Naive B cell (primary cell): ENCODE results near the gene HIBADH. TPM values are rescaled to one million over a fixed set of nuclear protein-coding genes. Genes with fewer than 3 reads are reported as not detected.
"Not testable (repeated sequence)": the region's sequence is repeated elsewhere in the genome, so short reads cannot be mapped to it uniquely, and the experiment has no call there.

Experiments used
- ATAC-seq, 2 donors: fragments of 150-1000 bp; cut with Tn5 transposase; 2 replicates each; pipeline ENCODE4 v1.10.0; 2021; ENCODE audit warnings: low read depth in 2 of 2, mild to moderate bottlenecking in 2 of 2, moderate library complexity in 2 of 2
- DNase-seq: peaks from one replicate; pipeline ENCODE4 v3.0.0; 2022
- H3K27ac Mint-ChIP-seq, 6 donors: one replicate each; pipeline ENCODE4 v1.8.0; 2020 to 2022; ENCODE audit warnings: mild to moderate bottlenecking in 6 of 6, mixed read lengths in 6 of 6, moderate library complexity in 5 of 6, inconsistent platforms in 2 of 6
- H3K27me3 Mint-ChIP-seq, 3 donors: one replicate each; pipeline ENCODE4 v1.8.0; 2021 to 2022; ENCODE audit warnings: mixed read lengths in 3 of 3, mild to moderate bottlenecking in 1 of 3
- H3K36me3 Mint-ChIP-seq, 2 donors: one replicate each; pipeline ENCODE4 v1.8.0; 2020 to 2022; ENCODE audit warnings: mixed read lengths in 2 of 2, inconsistent platforms in 1 of 2, mild to moderate bottlenecking in 1 of 2
- H3K4me1 Mint-ChIP-seq, 3 donors: one replicate each; pipeline ENCODE4 v1.8.0; 2020 to 2022; ENCODE audit warnings: mixed read lengths in 3 of 3, inconsistent platforms in 1 of 3, mild to moderate bottlenecking in 1 of 3, moderate library complexity in 1 of 3
- H3K4me3 Mint-ChIP-seq, 8 donors: one replicate each; pipeline ENCODE4 v1.8.0; 2020 to 2022; ENCODE audit warnings: mild to moderate bottlenecking in 8 of 8, mixed read lengths in 8 of 8, moderate library complexity in 8 of 8, inconsistent platforms in 2 of 8
- H3K9me3 Mint-ChIP-seq, 7 donors: one replicate each; pipeline ENCODE4 v1.8.0; 2020 to 2022; ENCODE audit warnings: mixed read lengths in 7 of 7, mild to moderate bottlenecking in 5 of 7, inconsistent platforms in 2 of 7, moderate library complexity in 1 of 7
- polyA plus RNA-seq, 6 donors: library from polyadenylated mRNA; unstranded; fragments of 300-500 nt; fragmentation: Illumina TruSeq; gene quantifications; one replicate each; pipeline ENCODE4 v1.2.3, GENCODE V29; 2021; ENCODE audit warnings: low read depth in 6 of 6

HIBADH gene
- polyA plus RNA-seq, 6 donors from 2014 or later, result 23.0 to 36.1 (median 25.9) TPM

DNA sequence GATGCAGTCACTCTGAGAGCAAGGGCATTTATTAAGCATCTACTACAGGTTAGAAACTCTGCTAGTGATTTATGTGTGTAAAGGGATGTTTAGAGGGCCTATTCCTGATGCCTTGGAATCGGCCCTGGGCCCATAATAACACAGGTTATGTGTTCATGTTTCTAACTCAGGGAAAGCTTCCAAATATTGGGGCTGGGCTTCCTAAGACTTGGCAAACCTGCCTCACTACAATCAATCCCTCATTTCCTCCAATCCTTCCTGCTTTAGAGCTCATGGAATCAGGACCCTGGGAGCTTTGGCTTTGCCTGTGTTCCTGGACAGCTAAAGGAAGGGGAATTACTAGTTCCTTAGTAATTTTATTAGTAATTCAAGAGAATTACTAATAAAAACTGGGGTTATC is 148.8 kb downstream of the HIBADH start:
- no peaks in the 10 kb centered on the region for H3K36me3 Mint-ChIP-seq
- H3K4me3 Mint-ChIP-seq, result no peak overlapping the region
- no peak for DNase-seq
- no peaks in the 10 kb centered on the region for H3K27me3 Mint-ChIP-seq
- no peak for ATAC-seq
- no peaks in the 10 kb centered on the region for H3K4me1 Mint-ChIP-seq
- H3K27ac Mint-ChIP-seq, result no peak overlapping the region
- peaks cover 0 to 3% (median 0%) of the 10 kb centered on the region in 7 donors for H3K9me3 Mint-ChIP-seq

DNA sequence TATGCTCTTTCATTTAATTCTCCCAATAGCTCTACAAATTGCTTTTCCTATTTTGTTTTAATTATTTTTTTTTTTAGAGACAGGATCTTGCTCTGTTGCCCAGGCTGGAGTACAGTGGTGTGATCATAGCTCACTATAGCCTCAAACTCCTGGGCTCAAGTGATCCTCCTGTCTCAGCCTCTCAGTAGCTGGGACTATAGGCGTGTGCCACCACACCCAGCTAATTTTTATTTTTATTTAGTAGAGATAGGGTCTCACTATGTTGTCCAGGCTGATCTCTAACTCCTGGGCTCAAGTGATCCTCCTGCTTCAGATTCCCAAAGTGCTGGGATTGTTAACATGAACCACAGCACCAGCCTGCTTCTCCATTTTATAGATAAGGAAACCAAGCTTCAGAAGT is 151.3 kb downstream of the HIBADH start:
- not testable (repeated sequence) for H3K4me1 Mint-ChIP-seq, H3K4me3 Mint-ChIP-seq, DNase-seq, H3K36me3 Mint-ChIP-seq, ATAC-seq, H3K27me3 Mint-ChIP-seq, H3K9me3 Mint-ChIP-seq
- H3K27ac Mint-ChIP-seq, result peak overlapping the region in 1 of 6 donors; percentile 3

DNA sequence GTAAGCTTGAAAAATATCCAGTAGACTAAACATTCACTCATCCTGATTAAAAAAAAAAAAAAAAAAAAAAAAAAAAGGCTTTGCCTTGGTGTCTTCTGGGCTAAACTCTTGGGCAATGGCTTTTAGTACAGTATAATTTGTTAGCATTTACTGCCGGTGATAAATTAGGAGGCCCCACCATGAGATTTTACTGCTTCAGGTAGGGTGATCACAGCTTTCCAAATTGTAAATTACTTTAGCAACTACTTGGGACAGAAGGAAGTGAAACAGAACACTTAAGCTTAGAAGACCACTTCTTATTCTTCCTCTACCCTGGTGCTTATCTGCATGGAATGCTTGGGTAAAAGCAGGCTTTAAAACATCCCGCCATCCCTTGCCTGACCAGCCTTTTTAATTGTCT is 152.1 kb downstream of the HIBADH start:
- no peak for ATAC-seq
- Mint-ChIP-seq H3K4me1 (no peaks in the 10 kb centered on the region), H3K27ac (no peak overlapping the region), H3K4me3 (no peak overlapping the region), H3K9me3 (peaks cover 0 to 10% (median 4%) of the 10 kb centered on the region in 7 donors), H3K27me3 (peaks cover 0 to 10% (median 0%) of the 10 kb centered on the region in 3 donors), H3K36me3 (no peaks in the 10 kb centered on the region)
- no peak for DNase-seq

DNA sequence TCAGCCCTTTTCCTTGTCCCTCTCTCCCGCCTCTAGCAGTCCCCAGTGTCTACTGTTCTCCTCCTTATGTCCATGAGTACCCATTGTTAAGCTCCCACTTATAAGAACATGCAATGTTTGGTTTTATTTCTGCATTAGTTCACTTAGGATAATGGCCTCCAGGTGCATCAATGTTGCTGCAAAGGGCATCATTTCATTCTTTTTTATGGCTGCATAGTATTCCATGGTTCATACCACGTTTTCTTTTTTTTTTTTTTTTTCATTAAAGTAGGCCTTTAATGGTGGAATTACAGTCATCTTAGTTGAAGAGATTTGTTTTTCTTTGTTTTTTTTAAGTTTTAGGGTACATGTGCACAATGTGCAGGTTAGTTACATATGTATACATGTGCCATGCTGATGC is 160.8 kb downstream of the HIBADH start:
- not testable (repeated sequence) for H3K4me1 Mint-ChIP-seq, H3K27me3 Mint-ChIP-seq, H3K27ac Mint-ChIP-seq, ATAC-seq, DNase-seq, H3K36me3 Mint-ChIP-seq
- Mint-ChIP-seq H3K9me3 (peaks cover 0 to 18% (median 2%) of the 10 kb centered on the region in 7 donors), H3K4me3 (peak overlapping the region in 1 of 8 donors; percentile 63)

DNA sequence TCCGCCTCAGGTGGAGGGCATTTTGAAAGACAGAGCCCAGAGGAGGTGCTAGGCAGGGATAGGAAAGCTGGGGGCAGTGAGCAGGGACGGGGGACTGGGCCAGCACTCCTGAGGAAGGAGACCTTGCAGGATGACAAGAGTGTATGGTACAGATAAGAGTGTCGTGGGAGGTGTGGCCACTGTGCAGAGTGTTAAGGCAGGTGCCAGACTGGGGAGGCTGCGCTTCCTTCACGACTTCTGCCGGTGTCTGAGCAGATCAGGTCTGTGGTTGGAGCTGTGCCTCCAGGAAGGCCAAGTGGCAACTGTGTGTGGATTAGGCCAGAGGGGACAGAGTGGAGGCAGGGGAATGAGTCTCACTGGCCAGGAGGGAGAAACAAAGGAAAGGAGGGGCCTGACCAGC is 161.7 kb downstream of the HIBADH start:
- DNase-seq, result no peak
- H3K9me3 Mint-ChIP-seq, result peaks cover 0 to 15% (median 2%) of the 10 kb centered on the region in 7 donors
- no peaks in the 10 kb centered on the region for H3K36me3 Mint-ChIP-seq
- no peak for ATAC-seq
- no peaks in the 10 kb centered on the region for H3K27me3 Mint-ChIP-seq
- no peak overlapping the region for H3K4me3 Mint-ChIP-seq
- no peaks in the 10 kb centered on the region for H3K4me1 Mint-ChIP-seq
- no peak overlapping the region for H3K27ac Mint-ChIP-seq

DNA sequence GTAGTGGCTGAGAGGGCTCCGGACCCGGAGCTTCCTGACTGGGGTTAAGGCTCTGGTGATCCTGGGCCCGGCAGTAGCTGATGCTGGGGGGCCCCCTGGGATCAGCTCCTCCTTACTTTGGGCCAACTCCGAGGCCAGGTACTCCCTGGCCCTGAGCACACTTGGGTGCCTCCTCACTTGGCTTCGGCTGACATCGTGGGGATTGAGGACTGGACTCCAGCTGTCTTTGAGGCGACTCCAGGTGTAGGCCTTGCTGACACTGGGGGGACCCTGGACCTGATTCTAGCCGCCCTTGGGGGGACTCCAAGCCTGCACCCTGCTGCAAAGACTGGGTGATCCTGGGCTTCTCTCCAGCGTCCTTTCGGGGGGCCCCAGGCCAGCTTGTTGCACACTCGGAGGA is 170.5 kb downstream of the HIBADH start:
- peaks cover 0 to 11% (median 5%) of the 10 kb centered on the region in 7 donors for H3K9me3 Mint-ChIP-seq
- no peak overlapping the region for H3K27ac Mint-ChIP-seq
- no peaks in the 10 kb centered on the region for H3K4me1 Mint-ChIP-seq
- peaks cover 0 to 8% of the 10 kb centered on the region in 2 donors for H3K36me3 Mint-ChIP-seq
- H3K27me3 Mint-ChIP-seq, result peaks cover 4 to 30% (median 21%) of the 10 kb centered on the region in 3 donors
- H3K4me3 Mint-ChIP-seq, result no peak overlapping the region
- no peak for ATAC-seq
- no peak for DNase-seq

DNA sequence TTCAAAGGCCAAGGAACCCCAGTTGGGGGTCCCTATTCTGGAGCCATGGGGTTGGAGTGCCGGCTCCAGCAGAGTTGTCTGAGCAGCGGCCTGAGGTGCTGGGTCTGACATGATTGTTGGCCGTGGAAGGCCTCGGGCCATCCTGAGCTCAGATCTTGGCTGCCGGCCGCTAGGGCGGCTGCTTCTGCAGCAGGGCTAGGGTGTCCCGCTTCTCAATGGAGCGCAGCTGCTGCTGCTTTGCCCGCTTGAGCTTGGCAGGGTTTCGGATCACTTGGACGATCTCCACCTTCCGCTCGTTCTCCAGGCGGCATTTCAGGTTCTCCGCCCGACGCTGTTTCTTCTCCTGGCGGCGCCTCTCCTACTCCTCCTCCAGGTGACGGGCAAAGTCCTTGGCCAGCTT is 171.1 kb downstream of the HIBADH start:
- ATAC-seq (no peak), DNase-seq (no peak)
- Mint-ChIP-seq H3K27ac (no peak overlapping the region), H3K36me3 (peaks cover 0 to 8% of the 10 kb centered on the region in 2 donors), H3K4me3 (peak overlapping the region in 1 of 8 donors; percentile 37), H3K4me1 (no peaks in the 10 kb centered on the region), H3K9me3 (peaks cover 0 to 11% (median 5%) of the 10 kb centered on the region in 7 donors), H3K27me3 (peaks cover 4 to 30% (median 21%) of the 10 kb centered on the region in 3 donors)

DNA sequence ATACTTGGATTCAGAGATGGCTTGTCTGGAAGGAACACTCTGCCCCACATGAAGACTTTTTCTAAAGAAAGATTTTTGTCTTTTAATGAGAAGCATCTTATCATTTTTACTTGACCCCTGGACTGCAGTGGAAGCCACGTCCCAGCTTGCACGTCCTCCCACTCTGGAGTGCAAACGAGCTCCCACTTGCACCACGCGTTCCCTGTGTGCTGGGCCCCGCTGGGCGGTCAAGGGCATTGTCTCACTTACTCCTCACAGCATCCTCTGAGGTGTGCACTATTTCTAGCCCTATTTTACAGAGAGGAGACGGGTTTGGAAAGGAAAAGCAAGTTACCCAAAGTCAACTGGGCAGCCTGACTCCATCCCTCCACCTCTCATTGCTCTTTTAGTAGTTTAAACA is 175.2 kb downstream of the HIBADH start:
- ATAC-seq, result no peak
- no peak overlapping the region for H3K4me3 Mint-ChIP-seq
- peaks cover 0 to 2% (median 0%) of the 10 kb centered on the region in 7 donors for H3K9me3 Mint-ChIP-seq
- H3K36me3 Mint-ChIP-seq, result no peaks in the 10 kb centered on the region
- peak overlapping the region in 2 of 6 donors; percentile 3 to 10 for H3K27ac Mint-ChIP-seq
- peaks cover 5 to 20% (median 13%) of the 10 kb centered on the region in 3 donors for H3K27me3 Mint-ChIP-seq
- no peaks in the 10 kb centered on the region for H3K4me1 Mint-ChIP-seq
- DNase-seq, result no peak

DNA sequence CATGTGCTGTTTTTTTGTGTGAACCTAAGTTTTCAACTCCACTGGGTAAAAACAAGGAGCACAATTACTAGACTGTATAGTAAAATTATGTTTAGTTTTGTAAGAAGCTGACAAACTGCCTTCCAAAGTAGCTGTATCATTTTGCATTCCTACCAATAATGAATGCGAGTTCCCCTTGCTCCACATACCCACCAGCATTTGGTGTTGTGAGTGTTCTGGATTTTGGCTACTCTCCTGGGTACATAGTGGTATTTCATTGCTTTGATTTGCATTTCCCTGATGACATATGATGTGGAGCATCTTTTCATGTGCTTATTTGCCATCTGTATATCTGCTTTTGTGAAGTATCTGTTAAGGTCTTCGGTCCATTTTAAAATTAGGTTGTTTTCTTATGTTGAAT is 178.2 kb downstream of the HIBADH start:
- no peak overlapping the region for H3K27ac Mint-ChIP-seq

DNA sequence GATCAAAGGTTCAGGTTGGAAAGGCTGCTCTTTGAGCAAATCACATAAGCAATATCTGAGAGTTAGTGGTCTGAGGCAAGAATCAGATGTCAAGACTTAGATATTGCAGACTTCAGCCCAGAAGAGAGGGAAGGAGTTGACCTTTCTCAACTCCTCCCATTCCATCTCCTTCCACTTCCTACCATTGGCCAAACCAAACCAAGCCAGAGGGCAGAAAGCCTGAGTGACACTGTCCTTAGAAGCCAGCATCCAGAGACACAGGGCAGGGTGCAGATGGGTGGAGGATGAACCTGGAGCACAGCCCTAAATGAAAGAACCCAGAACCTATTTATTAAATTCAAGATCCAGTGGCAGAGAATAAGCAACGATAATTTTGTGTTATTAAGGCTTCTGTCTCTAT is 180.5 kb downstream of the HIBADH start:
- Mint-ChIP-seq H3K27ac (no peak overlapping the region), H3K27me3 (peaks cover 8 to 23% (median 19%) of the 10 kb centered on the region in 3 donors), H3K36me3 (no peaks in the 10 kb centered on the region), H3K9me3 (peaks cover 0 to 7% (median 0%) of the 10 kb centered on the region in 7 donors), H3K4me1 (no peaks in the 10 kb centered on the region), H3K4me3 (no peak overlapping the region)
- DNase-seq (no peak), ATAC-seq (no peak)

More for the DNA sequence above, 178.2 kb downstream of the HIBADH start:
- H3K36me3 Mint-ChIP-seq, result no peaks in the 10 kb centered on the region
- DNase-seq (no peak), ATAC-seq (no peak)
- peaks cover 0 to 7% (median 0%) of the 10 kb centered on the region in 7 donors for H3K9me3 Mint-ChIP-seq
- peaks cover 0 to 23% (median 5%) of the 10 kb centered on the region in 3 donors for H3K27me3 Mint-ChIP-seq
- H3K4me3 Mint-ChIP-seq, result no peak overlapping the region
- H3K4me1 Mint-ChIP-seq, result no peaks in the 10 kb centered on the region

DNA sequence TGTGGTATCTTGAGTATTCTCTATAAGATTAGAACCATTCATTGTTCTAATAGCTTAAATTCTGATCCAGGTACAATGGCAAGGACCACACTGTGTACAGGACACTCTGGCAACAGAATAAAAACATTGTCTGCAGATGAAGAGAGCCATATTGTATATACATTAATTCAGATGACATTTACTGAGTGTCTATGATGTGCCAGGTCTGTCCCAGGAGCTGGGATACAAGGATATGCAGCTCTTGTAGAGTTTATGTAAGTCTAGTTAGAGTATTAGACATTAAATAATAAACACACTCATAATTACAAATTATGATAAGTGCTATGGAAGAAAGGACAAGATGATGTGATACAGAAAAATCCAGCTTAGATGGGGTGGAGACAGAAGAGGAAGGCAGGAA is 184.1 kb downstream of the HIBADH start:
- DNase-seq (no peak), ATAC-seq (no peak)
- Mint-ChIP-seq H3K9me3 (peaks cover 0 to 7% (median 0%) of the 10 kb centered on the region in 7 donors), H3K27me3 (peaks cover 14 to 31% (median 20%) of the 10 kb centered on the region in 3 donors), H3K36me3 (no peaks in the 10 kb centered on the region), H3K27ac (no peak overlapping the region), H3K4me3 (no peak overlapping the region), H3K4me1 (no peaks in the 10 kb centered on the region)

DNA sequence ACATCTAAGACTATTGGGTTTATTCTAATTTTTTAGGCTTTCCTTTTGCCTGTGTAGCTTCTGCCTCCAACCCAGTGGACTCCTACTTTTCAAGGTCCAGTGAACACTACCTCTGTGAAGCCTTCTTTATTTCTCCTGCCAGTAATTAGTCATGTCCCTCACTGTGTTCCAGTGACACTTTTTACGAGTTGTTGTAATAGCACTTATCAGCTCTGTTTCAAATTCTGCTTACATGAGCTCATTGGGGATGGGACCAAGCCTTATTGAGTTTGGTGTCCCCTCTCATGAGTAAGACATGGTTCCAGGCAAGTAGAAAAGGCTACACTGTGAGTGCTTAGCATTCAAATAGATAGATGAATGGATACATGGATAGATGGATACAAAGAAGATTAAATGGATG is 184.6 kb downstream of the HIBADH start:
- Mint-ChIP-seq H3K36me3 (no peaks in the 10 kb centered on the region), H3K27ac (no peak overlapping the region), H3K27me3 (peaks cover 14 to 31% (median 18%) of the 10 kb centered on the region in 3 donors), H3K9me3 (peaks cover 0 to 7% (median 0%) of the 10 kb centered on the region in 7 donors), H3K4me3 (no peak overlapping the region), H3K4me1 (no peaks in the 10 kb centered on the region)
- ATAC-seq, result no peak
- no peak for DNase-seq

DNA sequence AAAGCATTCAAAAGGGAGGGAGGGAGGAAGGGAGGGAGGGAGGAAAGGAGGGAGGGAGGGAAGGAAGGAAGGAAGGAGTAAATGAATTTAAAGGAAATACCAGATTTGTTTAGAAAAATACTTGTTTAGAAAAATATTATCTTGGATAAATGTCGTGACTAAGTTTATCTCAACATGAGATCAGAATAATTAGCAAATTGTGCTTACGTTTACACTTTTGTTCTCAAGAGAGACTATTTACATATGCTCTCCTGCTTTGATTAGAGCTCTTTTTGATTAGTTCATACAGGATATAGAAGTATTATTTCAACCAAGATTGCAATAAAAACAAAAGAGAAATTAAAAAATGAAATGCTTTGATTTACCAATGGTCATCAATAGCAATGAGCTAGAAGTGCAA is 186.2 kb downstream of the HIBADH start:
- DNase-seq, result no peak
- Mint-ChIP-seq H3K36me3 (no peaks in the 10 kb centered on the region), H3K9me3 (peaks cover 0 to 7% (median 0%) of the 10 kb centered on the region in 7 donors), H3K4me3 (no peak overlapping the region), H3K27ac (no peak overlapping the region), H3K4me1 (no peaks in the 10 kb centered on the region), H3K27me3 (peaks cover 14 to 31% (median 24%) of the 10 kb centered on the region in 3 donors)
- ATAC-seq, result no peak
